Measurements from ENCODE around the gene PLA2G2C.
A peak's percentile ranks its signal among the peaks of the same experiment; 100 is the strongest.

PLA2G2C gene

GRCh38 chr1:20152599-20152930 is 33.8 kb downstream of the PLA2G2C start:
- no peak for ATAC-seq

GRCh38 chr1:20151906-20152598 is 34.3 kb downstream of the PLA2G2C start:
- DNase-seq (peak; percentile 84), ATAC-seq (peak; percentile 88)

More at GRCh38 chr1:20152599-20152930, 33.8 kb downstream of the PLA2G2C start:
- DNase-seq: no peak

DNA sequence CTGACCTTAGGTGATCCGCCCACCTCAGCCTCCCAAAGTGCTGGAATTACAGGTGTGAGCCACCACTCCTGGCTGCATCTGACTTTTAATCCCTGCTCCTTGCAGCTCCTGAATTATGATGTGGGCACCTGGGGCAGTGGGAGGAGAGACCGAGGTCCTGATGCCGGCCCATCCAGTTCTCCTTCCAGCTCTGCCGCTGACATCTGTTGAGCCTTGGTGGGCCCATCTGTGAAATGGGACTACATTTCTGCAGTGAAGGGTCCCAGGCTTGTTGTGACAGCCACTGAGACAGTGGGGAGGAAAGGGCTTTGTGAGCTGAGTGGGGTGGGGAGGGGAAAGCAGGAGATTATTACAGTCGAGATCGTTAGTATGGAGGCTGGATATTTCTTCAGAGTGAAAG is 35.3 kb downstream of the PLA2G2C start:
- no peak for DNase-seq
- ATAC-seq: no peak

DNA sequence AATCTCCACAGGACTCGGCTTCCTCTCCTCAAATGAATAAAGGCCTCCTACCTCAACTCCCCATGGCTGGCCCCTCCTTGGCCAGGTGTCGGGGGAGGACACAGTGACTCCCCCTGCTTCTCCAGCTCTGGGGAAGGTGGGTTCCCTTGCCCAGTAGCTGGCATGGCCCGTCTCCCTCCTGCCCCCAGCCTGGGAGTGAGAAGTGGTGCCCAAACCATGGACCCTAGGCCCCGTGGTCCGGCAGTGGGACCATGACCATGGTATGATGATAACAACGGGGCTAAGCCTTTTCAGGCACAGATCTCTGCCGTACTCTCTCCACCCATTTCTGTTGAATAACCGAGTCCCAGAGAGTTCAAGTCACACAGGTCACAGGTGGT is 36.0 kb downstream of the PLA2G2C start:
- no peak for DNase-seq
- ATAC-seq: no peak

DNA sequence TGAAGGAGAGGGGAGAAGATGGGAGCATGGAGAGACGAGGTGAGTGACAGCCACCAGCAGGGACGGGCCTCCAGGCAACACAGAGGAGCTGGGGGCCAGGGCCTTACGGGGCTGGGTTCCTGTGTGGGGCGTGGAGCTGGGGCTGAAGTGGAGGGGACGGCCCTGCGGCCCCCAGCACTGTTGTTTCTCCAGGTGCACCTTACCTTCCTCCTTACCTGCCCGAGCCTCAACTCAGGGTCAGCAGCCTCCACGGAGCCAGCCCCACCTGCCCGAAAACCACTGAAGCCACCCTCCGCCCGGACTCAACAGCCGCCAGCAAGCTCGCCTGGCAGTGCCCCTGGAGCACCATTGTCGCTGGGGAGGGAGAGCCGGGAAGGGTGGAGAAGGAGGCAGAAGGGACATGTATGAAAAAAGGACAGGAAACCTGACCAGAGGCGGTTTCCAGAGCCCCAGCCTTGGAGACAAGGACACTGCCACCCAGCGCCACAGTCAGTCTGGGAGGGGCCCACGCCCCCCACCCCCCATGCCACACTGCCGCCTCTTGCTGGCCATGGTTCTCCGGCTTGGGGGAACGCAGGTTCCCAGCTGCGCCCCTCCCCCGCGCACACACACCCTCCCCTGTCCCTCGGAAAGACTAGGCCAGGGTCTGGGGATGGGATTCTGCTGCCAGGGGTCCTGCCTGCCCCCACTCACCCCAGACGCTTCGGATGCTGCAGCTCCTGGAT is 36.6 kb downstream of the PLA2G2C start:
- no peak for ATAC-seq

DNA sequence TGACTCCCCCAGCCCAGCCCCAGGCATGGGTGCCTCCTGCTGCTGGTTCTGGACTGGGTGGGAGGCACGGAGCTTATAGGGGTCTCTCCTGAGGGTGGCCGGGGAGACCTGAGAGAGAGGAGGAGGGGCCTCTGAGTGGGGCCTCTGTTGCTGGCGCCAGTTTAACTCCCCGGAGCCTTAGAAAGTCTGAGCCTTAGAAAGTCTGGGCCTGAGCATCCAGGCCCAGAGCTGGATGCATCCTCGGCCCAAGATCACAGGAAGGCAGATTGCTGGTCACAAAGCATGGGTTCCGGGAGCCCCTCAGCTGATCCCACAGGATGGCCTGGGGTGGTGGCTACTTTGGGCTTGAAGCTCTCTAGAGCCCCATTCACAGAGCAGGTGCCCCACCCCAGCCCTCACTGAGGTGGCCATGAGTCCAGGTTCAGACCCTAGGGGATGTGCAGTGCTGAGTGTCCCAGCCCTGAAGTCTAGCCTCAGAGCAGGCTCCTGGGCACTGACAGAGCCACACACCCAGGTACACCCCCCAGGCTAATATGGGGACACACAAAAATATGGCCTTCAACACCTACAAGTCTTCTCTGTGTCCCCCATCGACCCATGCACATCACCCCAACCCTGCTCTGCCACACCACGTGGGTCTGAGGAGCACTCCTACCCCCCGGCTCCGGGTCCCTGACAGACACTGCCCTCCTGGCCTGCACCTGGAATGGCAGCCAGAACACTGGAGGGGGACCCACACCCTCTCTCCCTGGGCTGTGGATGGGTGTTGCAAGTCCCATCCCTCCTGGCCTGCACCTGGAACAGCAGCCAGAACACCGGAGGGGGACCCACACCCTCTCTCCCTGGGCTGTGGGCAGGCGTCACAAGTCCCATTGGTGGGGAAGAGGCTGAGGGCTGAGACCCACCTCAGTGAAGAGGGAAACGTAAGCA is 37.5 kb downstream of the PLA2G2C start:
- DNase-seq (no peak), ATAC-seq (no peak)

More for the DNA sequence above, 36.6 kb downstream of the PLA2G2C start:
- DNase-seq: no peak

GRCh38 chr1:20147846-20148570 is 38.3 kb downstream of the PLA2G2C start:
- DNase-seq (no peak), ATAC-seq (no peak)

DNA sequence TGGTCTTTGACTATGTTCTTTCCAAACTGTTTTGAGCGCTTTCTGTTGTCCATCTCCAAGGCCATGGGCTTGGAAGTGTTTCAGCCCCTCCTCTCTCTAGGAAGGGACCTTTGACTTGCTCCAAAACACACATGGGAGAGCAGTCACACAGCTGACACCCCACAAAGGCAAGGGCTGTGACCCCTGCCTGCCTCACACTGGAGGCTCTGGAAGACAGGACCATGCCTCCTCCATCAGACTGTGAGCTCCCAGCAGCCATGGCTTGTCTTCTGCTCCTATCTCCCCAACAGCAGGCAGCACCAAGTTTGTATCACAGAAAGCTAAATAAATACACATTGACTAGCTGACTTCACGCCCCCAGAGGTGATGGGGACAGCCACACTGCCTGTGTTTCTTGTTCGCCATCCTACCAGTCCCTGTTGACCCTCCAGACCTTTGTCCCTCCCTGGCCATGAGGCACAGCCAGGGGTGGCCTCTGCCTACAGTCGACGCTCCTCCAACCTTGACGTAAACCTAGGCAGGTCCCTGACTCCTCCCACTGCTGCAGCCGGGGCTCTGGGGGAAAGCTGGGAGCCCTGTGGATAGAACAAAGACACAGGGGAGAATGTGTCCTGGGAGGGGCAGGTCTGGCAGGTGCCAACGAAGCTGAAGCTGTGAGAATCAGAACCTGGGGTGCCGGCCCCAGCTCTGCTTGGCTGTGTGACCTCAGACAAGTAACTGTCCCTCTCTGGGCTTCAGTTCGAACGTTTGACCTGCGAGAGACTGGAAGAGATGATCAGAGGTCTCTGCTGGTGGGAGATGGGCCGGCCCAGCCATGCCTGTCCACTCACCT is 42.4 kb downstream of the PLA2G2C start:
- no peak for DNase-seq
- ATAC-seq: no peak

DNA sequence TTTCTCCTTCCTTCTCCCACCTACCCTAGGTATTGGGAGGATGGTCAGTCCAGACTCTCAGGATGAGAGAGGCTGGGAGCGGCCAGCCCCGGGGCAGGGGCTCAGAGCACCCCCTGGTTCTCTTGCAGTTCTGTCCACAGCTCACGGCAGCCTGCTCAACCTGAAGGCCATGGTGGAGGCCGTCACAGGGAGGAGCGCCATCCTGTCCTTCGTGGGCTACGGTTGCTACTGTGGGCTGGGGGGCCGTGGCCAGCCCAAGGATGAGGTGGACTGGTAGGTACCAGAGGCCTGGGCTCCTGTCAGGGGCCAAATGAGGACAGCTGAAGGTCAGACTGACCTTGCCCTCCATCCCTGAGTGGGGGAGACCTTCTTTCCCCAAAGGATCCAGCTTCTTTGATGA is 43.0 kb downstream of the PLA2G2C start:
- ATAC-seq (no peak), DNase-seq (no peak)

- DNase-seq (no peak), ATAC-seq (no peak)
Measured at GRCh38 chr1:20142001-20142710, 44.2 kb downstream of the PLA2G2C start.

- DNase-seq (no peak), ATAC-seq (no peak)
Measured at GRCh38 chr1:20141466-20141865, 44.9 kb downstream of the PLA2G2C start.

DNA sequence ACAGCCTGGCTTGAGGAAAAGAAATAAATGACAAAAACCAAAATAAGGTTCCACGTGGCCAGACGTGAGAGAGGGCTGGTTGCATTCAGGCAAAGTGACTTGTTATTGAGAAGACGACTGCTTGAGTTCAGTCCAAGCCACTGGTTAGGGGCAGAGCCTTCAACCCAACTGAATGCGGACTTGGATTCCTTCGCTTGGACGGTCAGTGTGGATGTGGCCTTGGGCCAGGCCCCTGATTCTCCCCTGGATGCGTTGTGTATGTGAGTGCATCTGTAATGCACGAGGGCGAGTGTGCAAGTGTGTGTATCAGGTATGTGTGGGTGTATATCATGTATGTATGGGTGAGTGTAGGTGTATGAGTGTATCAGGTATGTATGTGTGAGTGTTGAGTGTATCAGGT is 45.3 kb downstream of the PLA2G2C start:
- ATAC-seq (no peak), DNase-seq (no peak)

DNA sequence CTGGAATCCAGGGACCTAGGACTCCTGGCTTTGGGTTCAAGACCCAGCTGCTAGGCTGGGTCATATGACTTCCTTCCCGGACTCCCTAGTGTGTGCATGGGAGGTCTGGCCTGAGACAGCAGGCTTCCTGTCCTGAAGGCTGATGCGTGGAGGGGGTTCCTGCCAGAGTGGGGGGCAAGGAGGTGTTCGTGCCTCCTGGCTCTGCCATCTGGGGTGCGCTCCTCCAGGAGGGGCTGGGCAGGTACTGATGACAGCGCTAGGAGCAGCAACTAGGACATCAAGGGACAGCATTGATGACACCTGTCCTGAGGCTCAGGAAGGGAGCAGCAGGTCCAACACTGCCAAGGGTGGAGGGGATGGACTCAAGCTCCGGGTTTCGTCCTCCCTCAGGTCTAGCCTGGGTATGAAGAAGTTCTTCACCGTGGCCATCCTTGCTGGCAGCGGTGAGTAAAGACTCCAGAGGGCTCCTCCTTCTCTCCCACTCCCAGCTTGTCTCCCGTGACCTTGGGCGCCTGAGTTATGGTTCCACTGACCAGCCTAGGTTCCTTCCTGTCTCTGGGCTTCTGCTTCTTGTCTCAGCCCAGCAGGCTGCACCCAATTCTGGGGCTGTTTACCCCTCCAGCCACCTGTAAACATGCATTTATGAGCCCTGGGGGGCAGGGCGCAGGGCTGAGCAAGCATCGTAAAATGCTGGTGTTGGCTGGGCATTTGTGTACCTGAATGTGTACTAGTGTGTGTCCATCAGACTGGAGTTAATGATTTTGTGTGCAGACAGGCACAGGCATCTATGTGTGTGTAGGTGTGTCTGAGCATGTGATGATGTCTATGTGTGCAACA is 46.3 kb downstream of the PLA2G2C start:
- no peak for ATAC-seq

GRCh38 chr1:20138961-20139550 is 47.3 kb downstream of the PLA2G2C start, which contains the start of gene PLA2G2F:
Gene PLA2G2F (plus strand): TSS chr1:20139323. CDS start chr1:20139428, 105 bp downstream.
- DNase-seq (no peak), ATAC-seq (no peak)

More for the DNA sequence above, 46.3 kb downstream of the PLA2G2C start:
- no peak for DNase-seq

GRCh38 chr1:20138346-20138745 is 48.0 kb downstream of the PLA2G2C start:
- no peak for DNase-seq
- no peak for ATAC-seq

DNA sequence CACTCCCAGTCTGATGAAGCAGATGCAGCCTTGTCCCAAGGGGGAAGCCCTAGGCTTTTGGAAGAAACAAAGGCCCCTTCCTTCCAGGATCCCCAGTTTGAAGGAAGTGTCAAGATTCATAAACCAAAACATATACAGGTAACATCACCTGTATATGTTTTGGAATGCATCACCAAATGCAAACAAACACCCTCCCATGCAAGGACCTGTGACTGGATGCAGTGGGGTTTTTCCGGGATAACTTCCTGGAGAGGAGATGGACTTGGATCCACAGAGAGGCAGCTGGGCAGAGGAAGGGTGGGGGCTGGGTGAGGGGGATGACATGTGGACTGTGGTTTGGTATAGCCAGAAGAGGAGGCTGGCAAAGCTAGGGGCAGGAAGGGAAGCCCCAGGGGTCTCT is 48.7 kb downstream of the PLA2G2C start:
- no peak for DNase-seq
- no peak for ATAC-seq

DNA sequence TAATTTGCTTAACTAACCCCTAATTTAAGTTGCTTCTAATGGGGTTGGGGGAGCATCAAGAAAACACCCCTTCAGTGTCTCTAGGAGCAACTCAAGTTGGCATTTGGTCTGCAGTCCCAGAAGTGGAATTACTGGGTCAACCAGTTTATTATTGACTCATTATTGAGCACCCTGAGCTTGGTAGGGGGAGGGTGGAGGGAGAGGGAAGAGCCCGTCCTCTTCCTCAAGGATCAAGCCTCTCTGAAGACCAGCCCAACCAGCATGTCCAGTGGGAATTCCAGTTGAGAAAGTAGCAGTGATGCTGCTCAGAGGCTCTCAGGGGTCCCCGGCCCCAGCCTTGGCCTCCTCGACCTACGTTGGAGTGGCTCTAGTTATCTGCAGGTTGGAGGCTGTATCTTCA is 49.3 kb downstream of the PLA2G2C start:
- ATAC-seq: no peak

DNA sequence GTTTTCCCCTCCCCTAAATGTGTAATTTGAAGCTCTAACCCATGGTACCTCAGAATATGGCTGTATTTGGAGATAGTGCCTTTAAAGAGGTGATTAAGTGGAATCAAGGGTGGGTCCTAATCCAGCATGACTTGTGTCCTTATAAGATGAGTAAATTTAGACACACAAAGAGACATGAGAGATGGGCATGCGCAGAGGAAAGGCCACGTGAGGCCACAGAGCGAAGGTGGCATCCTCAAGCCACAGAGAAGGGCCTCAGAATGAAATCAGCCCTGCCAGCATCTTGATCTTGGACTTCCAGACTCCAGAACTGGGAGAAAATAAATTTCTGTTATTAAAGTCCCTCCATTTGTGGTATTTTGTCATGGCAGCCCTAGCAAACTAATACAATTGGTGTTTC is 50.1 kb downstream of the PLA2G2C start:
- ATAC-seq: no peak
- no peak for DNase-seq

More for the DNA sequence above, 49.3 kb downstream of the PLA2G2C start:
- DNase-seq: no peak

- DNase-seq: no peak
- ATAC-seq: no peak
Measured at GRCh38 chr1:20134995-20135394, 51.3 kb downstream of the PLA2G2C start.

Data from stimulated activated naive CD8-positive, alpha-beta T cell treated with anti-CD3 and anti-CD28 coated beads, Interleukin-15, Interleukin-2, amounts not matched to agents 100 U/mL and 50 U/mL, for 24 hours (primary cell).